Placental epithelial cell (primary cell): ENCODE results near the gene MCTS1. TPM values are rescaled to one million over a fixed set of nuclear protein-coding genes. Genes with fewer than 3 reads are reported as not detected.

Experiments used
- total RNA-seq: library from RNA; depleted of rRNA; stranded (reverse); fragments of >200 nt; gene quantifications from 2 replicates; pipeline ENCODE4 v1.2.3, GENCODE V29; 2012

MCTS1 gene, protein sequence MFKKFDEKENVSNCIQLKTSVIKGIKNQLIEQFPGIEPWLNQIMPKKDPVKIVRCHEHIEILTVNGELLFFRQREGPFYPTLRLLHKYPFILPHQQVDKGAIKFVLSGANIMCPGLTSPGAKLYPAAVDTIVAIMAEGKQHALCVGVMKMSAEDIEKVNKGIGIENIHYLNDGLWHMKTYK
- total RNA-seq = 25.9 and 32.4 TPM in 2 replicates

DNA sequence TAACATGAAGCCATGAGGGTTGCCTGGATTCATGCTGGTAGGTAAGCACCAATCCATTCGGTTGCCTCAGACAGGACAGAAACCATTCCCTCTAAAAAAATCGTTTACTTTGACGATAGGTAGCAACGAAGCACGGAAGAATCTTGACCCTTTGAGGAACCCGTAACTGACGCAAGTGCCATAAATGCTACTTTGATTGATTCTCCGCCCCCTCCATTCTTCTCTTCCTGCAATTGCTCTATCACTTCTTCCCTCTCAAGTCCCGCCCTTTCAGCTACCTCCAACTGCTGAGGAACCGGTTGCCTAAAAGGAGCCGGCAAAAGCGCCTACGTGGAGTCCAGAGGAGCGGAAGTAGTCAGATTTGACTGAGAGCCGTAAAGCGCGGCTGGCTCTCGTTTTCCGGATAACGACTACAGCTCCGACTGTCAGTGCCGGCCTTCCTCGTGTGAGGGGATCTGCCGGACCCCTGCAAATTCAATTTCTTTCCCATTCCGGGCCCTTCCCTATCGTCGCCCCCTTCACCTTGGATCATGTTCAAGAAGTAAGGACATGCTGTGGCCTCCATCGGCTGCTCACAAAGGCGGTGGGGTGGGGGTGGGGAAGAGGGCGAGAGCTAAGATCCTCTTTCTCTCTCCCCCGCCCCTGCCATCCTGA lies at the start of gene MCTS1:
MCTS1 (plus strand) TSS at position 395 of the 654 bp plus-strand sequence; CDS start at position 531, 136 bp downstream.

DNA sequence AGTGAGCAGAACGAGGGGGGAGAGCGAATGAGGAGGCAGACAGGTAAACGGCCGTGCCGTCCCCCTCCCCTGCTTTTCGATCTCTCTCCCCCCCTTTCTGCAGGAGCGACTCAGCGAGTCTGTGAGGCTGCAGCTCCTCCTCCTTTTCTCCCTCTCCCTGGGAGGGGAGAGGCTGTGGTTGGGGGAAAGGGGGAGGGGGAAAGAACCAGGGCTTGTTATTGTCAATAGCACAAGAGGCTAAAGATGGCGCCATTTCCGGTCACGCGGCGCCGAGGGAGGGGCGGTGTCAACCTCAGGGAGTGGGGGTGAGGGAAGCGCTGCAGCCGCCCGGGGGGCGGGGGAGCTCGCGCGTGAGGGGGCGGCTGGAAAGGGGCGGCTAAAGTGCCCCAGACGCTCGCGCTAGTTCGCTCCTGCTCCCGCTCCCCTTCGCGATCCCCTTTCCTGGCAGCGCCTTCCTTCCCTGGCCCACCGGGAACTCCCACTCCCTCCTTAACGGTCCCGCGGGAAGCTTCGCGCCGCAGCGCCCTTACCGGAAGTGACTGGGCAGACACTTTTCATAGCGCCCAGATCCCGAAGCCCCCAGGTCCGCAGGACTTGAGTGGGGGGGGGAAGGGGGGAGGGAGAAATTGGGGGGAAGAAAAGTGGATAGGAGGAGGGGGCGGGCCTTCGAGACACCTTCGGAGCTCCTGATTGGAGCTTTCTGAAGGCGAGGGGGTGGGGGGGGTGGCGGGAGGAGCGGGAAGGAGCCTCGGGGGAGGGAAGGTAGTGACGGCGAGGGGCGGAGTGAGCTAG lies 42.9 kb upstream of the MCTS1 start, which contains the start of gene CUL4B:
CUL4B (minus strand) TSS at position 121 of the 792 bp plus-strand sequence. CDS start 324 bp downstream, outside the sequence.

DNA sequence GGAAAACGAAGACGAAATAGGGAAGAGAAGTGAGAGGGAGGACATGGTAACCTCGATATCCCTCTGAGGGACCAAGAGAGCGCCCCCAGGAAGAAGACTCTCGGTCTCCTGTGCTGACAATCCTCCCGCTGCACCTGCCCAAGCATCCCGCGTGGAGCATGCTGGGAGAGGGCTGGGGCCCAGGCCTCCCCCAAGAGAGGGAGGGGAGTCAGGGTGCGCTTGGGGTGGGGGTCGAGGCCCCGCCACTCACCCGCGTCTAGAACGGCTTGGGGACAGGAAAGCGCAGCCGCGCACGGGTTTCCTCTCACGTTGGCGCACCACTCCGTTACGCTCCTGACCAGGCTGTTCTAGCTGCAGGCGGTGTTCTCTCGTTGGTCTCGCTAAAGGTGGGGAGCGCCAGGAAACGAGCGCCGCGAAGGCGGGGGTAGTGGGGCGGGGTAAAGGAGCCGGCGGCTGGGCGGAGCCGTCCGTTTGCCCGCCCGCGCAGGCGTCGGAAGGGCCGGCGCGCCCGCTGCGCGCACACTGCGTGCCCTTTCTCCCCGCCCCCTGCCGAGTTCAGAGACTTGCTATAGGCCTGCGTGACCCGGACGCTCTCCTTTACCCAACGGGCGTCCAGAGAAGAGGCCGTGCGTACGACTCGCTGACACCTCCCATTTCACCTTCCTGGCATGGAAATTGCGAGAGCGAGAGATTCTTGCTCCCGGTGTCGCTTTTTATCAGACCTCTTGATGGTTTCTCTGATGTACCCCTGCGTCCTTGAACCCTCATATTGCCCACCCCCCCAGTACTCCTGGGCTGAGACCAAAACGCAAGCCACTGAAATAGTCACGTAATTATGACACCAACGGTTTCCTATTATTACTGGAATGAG lies 26.0 kb downstream of the MCTS1 start, which contains the start of gene C1GALT1C1:
C1GALT1C1 (minus strand) TSS at position 388 of the 871 bp plus-strand sequence. CDS start 2,888 bp downstream, outside the sequence.

Other genes with a start within 250 kb of the MCTS1 start
- gene ATP1B4, start 242.0 kb upstream of the MCTS1 start, total RNA-seq = 0.11 TPM in 1 of 2 replicates, not detected in the other
- 129 and 137 TPM in 2 replicates for gene LAMP2, start 134.8 kb upstream of the MCTS1 start, total RNA-seq
- gene CUL4B, start 43.1 kb upstream of the MCTS1 start, total RNA-seq = 31.4 and 36.3 TPM in 2 replicates
- gene C1GALT1C1, start 26.0 kb downstream of the MCTS1 start, total RNA-seq = 14.3 and 18.8 TPM in 2 replicates